GM12878 (cell line): ENCODE data around the gene SMARCD3. TPM values are rescaled to one million over a fixed set of nuclear protein-coding genes. Genes with fewer than 3 reads are reported as not detected.

Source experiments
- ATAC-seq: fragments of 200-7000 bp; cut with Tn5 transposase; 3 replicates; pipeline ENCODE4 v1.9.1; 2020; ENCODE audit warnings: mild to moderate bottlenecking, moderate library complexity
- BruUV-seq: library from RNA; stranded (reverse); fragments of 400-500 nt; replicated peaks from 2 replicates; lab custom pipeline; 2021; lab: Mats Ljungman, UMichigan
- CTCF ChIA-PET: fragments of 300-600 bp; sonication (Branson Sonifier 250); formaldehyde crosslinking; extraction: SDS; loops from one replicate; lab custom pipeline; 2021; ENCODE audit warnings: inconsistent platforms; lab: Yijun Ruan, JAX
- POLR2A ChIA-PET: fragments of 350-600 bp; formaldehyde crosslinking; extraction: SDS; loops from one replicate; lab custom pipeline; 2021; ENCODE audit warnings: inconsistent platforms; lab: Charles Lee
- RAD21 ChIA-PET: fragments of 300-600 bp; sonication (Branson Sonifier 250); formaldehyde crosslinking; loops from one replicate; lab custom pipeline; 2023; ENCODE audit warnings: antibody characterized with exemption; ENCODE audit not compliant: unreplicated experiment; lab: Charles Lee
- SMC1A ChIA-PET: fragments of 300-600 bp; sonication (Branson Sonifier 250); formaldehyde crosslinking; loops from one replicate; lab custom pipeline; 2023; ENCODE audit not compliant: unreplicated experiment, uncharacterized antibody; lab: Charles Lee
- DNase-seq: peaks from one replicate; pipeline ENCODE4 v3.0.0-alpha.2; 2011; ENCODE audit warnings: low read depth, low spot score
- FAIRE-seq: peaks from 3 replicates; lab custom pipeline; 2011; peaks lifted over from hg19 to GRCh38; lab: Jason Lieb, UNC
- H2AFZ ChIP-seq: 2 replicates; pipeline ENCODE4 v1.6.0; 2011; ENCODE audit warnings: low read depth, low read length, control low read depth; ENCODE audit not compliant: control insufficient read depth
- H3K27ac ChIP-seq: 2 replicates; pipeline ENCODE4 v1.5.1; 2011; ENCODE audit warnings: control low read depth; ENCODE audit not compliant: control insufficient read depth, insufficient read depth
- H3K27me3 ChIP-seq, 2 experiments: replicated peaks in 1 of 2; 2 replicates each; pipeline versions ENCODE4 v1.6.0 to v1.6.1; 2011; ENCODE audit warnings: low read length in 1 of 2; ENCODE audit not compliant: control insufficient read depth in 2 of 2, insufficient read depth in 2 of 2
- H3K36me3 ChIP-seq, 2 experiments: 2 replicates each; pipeline ENCODE4 v1.5.1; 2011; ENCODE audit warnings: low read length in 1 of 2; ENCODE audit not compliant: control insufficient read depth in 2 of 2, insufficient read depth in 2 of 2
- H3K4me1 ChIP-seq: 2 replicates; pipeline ENCODE4 v1.6.1; 2011; ENCODE audit warnings: mild to moderate bottlenecking, low read length, moderate library complexity, mixed read lengths; ENCODE audit not compliant: control insufficient read depth, insufficient read depth
- H3K4me2 ChIP-seq: 2 replicates; pipeline ENCODE4 v1.6.0; 2011; ENCODE audit warnings: control low read depth; ENCODE audit not compliant: control insufficient read depth, insufficient read depth
- H3K4me3 ChIP-seq: fragments of 200-600 bp; sonication (generic); 2 replicates; pipeline ENCODE4 v1.5.1; 2016
- H3K79me2 ChIP-seq: 2 replicates; pipeline ENCODE4 v1.6.0; 2011; ENCODE audit warnings: low read length; ENCODE audit not compliant: control insufficient read depth, insufficient read depth
- H3K9ac ChIP-seq: 2 replicates; pipeline ENCODE4 v1.8.0; 2011; ENCODE audit warnings: low read length, control low read depth, mixed read lengths; ENCODE audit not compliant: control insufficient read depth, insufficient read depth
- H3K9me3 ChIP-seq: replicated peaks from 3 replicates; pipeline ENCODE4 v1.5.1; 2011; ENCODE audit warnings: mild to moderate bottlenecking, low read length; ENCODE audit not compliant: control insufficient read depth, insufficient read depth
- H4K20me1 ChIP-seq: 2 replicates; pipeline ENCODE4 v1.6.0; 2011; ENCODE audit not compliant: control insufficient read depth, insufficient read depth
- BMI1 ChIP-seq: fragments of 450-650 bp; IDR thresholded peaks from 2 replicates; pipeline ENCODE4 v1.6.1; 2016; ENCODE audit warnings: mild to moderate bottlenecking, moderate library complexity, borderline replicate concordance
- EGR1 ChIP-seq, 2 experiments: IDR thresholded peaks; 1 replicate in 1 of 2; 2 replicates in 1 of 2; pipeline ENCODE4 v1.6.1; 2011 to 2012; ENCODE audit warnings: low read depth in 2 of 2, low read length in 2 of 2, borderline replicate concordance in 1 of 2, mild to moderate bottlenecking in 1 of 2, moderate library complexity in 1 of 2
- JUND ChIP-seq: IDR thresholded peaks from 2 replicates; pipeline ENCODE4 v1.6.1; 2012; ENCODE audit warnings: low read depth, mild to moderate bottlenecking, low read length, improper control_type of control experiment, moderate library complexity
- KLF5 ChIP-seq: fragments of 450-650 bp; IDR thresholded peaks from 2 replicates; pipeline ENCODE4 v1.6.1; 2014; ENCODE audit warnings: mild to moderate bottlenecking; ENCODE audit not compliant: partially characterized antibody
- NR2C2 ChIP-seq: IDR thresholded peaks from 2 replicates; pipeline ENCODE4 v1.6.1; 2011; ENCODE audit warnings: borderline replicate concordance, low read depth; ENCODE audit not compliant: control insufficient read depth, insufficient read length
- PAX8 ChIP-seq: fragments of 450-650 bp; IDR thresholded peaks from 2 replicates; pipeline ENCODE4 v1.6.1; 2017; ENCODE audit warnings: mild to moderate bottlenecking, moderate library complexity
- SREBF1 ChIP-seq: IDR thresholded peaks from 2 replicates; pipeline ENCODE4 v1.6.1; 2012; ENCODE audit warnings: mild to moderate bottlenecking, low read length
- STAT1 ChIP-seq: fragments of 450-650 bp; conservative IDR thresholded peaks from 2 replicates; pipeline ENCODE4 v1.6.1; 2014; ENCODE audit warnings: antibody characterized with exemption, mild to moderate bottlenecking
- YBX1 ChIP-seq: fragments of 450-650 bp; IDR thresholded peaks from 2 replicates; pipeline ENCODE4 v1.6.1; 2016; ENCODE audit warnings: antibody characterized with exemption
- ZNF384 ChIP-seq: IDR thresholded peaks from 2 replicates; pipeline ENCODE4 v1.6.1; 2012; ENCODE audit warnings: low read depth, mild to moderate bottlenecking, low read length, improper control_type of control experiment, borderline replicate concordance
- WGBS: methylation state at CpG from one replicate; pipeline ENCODE4 v1.1.6; 2016; ENCODE audit warnings: low lambda C conversion rate; ENCODE audit not compliant: insufficient replicate concordance, insufficient coverage; ENCODE audit errors: missing lambda C conversion rate; 5-methylcytosine and 5-hydroxymethylcytosine counted together
- in situ Hi-C: fragments of 300-500 bp; cut with MboI; formaldehyde crosslinking; loops from 9 replicates; pipeline ENCODE4 v1.14.3; 2018; ENCODE audit warnings: mixed read lengths
- intact Hi-C: fragments of 100-400 bp; cut with micrococcal nuclease; formaldehyde crosslinking; loops from one replicate; pipeline ENCODE4 v1.14.2; 2022; ENCODE audit not compliant: unreplicated experiment
- polyA plus RNA-seq, 11 experiments: library from polyadenylated mRNA; depleted of rRNA in 4 of 11; unstranded in 6 of 11; stranded (reverse) in 5 of 11; fragments of >200 nt; fragmentation: Nextera tagmentation in 4 of 11; fragmentation: Illumina TruSeq in 1 of 11; extraction: Ambion mirVana in 4 of 11; extraction: Trizol in 1 of 11; gene quantifications; 1 replicate in 1 of 11; 2 replicates in 10 of 11; pipeline versions ENCODE4 v1.2.1 to v1.2.3, GENCODE V29; 2011 to 2016; ENCODE audit warnings: inconsistent platforms in 2 of 11, missing spikeins in 2 of 11, low read depth in 1 of 11
- total RNA-seq, 4 experiments: library from RNA; depleted of rRNA in 3 of 4; stranded (reverse); fragments of >200 nt in 3 of 4; fragmentation: Illumina TruSeq in 1 of 4; extraction: Trizol in 1 of 4; gene quantifications; 2 replicates each; pipeline versions ENCODE4 v1.2.1 to v1.2.3, GENCODE V29; 2013 to 2021
- TF ChIP-seq, protein P1 (sequence below): IDR thresholded peaks from 2 replicates; pipeline ENCODE4 v1.6.1; 2012; ENCODE audit warnings: improper control_type of control experiment, low read depth, low read length; ENCODE audit not compliant: insufficient replicate concordance
- TF ChIP-seq, protein P2 (sequence below): fragments of 450-650 bp; IDR thresholded peaks from 2 replicates; pipeline ENCODE4 v1.6.1; 2016; ENCODE audit warnings: mild to moderate bottlenecking, moderate library complexity, borderline replicate concordance

SMARCD3 gene
- total and polyA plus RNA-seq, 10 of the 15 experiments (the other 5 are each of a cell fraction or from before 2014, with no cell fraction given) = 0.11 to 1.4 (median 0.16) TPM

DNA sequence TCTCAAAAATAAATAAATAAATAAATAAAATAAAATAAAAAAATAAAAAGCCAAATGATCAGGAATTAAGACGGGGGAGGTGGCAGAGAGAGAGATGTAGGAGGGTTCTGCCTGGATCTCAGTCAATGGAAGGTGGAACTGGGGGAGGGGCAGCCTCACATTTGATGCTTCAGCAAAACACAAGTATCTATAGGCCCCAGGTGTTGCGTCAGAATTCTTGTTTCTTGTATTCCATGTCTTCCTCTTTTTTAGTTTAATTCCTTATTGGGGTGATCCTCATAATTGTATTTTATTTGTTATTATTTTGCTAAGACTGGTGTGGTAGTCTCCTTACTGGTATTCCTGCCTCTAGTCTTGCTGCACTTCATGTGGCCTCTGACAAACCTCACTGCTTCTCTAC lies 41.4 kb upstream of the SMARCD3 start:
- Histone ChIP-seq H4K20me1 (no peaks in the 10 kb centered on the region), H3K36me3 (no peaks in the 10 kb centered on the region), H3K79me2 (no peaks in the 10 kb centered on the region), H3K9ac (no peak overlapping the region), H3K27ac (no peak overlapping the region), H3K4me1 (no peaks in the 10 kb centered on the region), H3K4me3 (no peak overlapping the region), H3K4me2 (no peak overlapping the region), H3K27me3 (no peaks in the 10 kb centered on the region; a peak in 1 of 4 replicates), H3K9me3 (no peaks in the 10 kb centered on the region; the same call in 2 of the 3 replicates), H2AFZ (no peak overlapping the region)
- no TSS peak for BruUV-seq
- ChIA-PET CTCF (no interaction called here), POLR2A (no interaction called here), SMC1A (no interaction called here), RAD21 (no interaction called here)
- in situ Hi-C loops (no loop called here), intact Hi-C loops (no loop called here)
- ATAC-seq (no peak), DNase-seq (no peak), FAIRE-seq (no peak)
- 47% methylated on average over 2 of the region's 2 CpGs for whole genome bisulfite sequencing
- TF ChIP-seq SREBF1 (no peak), EGR1 (IDR thresholded peaks at IDR 0.05; ENCODE audit: borderline replicate concordance in 1 of 2, low read depth in 2 of 2, low read length in 2 of 2) (no peak), YBX1 (no peak), BMI1 (no peak), PAX8 (no peak), JUND (no peak), KLF5 (no peak), STAT1 (no peak), NR2C2 (no peak), ZNF384 (no peak)
- TF ChIP-seq, protein P1, sequence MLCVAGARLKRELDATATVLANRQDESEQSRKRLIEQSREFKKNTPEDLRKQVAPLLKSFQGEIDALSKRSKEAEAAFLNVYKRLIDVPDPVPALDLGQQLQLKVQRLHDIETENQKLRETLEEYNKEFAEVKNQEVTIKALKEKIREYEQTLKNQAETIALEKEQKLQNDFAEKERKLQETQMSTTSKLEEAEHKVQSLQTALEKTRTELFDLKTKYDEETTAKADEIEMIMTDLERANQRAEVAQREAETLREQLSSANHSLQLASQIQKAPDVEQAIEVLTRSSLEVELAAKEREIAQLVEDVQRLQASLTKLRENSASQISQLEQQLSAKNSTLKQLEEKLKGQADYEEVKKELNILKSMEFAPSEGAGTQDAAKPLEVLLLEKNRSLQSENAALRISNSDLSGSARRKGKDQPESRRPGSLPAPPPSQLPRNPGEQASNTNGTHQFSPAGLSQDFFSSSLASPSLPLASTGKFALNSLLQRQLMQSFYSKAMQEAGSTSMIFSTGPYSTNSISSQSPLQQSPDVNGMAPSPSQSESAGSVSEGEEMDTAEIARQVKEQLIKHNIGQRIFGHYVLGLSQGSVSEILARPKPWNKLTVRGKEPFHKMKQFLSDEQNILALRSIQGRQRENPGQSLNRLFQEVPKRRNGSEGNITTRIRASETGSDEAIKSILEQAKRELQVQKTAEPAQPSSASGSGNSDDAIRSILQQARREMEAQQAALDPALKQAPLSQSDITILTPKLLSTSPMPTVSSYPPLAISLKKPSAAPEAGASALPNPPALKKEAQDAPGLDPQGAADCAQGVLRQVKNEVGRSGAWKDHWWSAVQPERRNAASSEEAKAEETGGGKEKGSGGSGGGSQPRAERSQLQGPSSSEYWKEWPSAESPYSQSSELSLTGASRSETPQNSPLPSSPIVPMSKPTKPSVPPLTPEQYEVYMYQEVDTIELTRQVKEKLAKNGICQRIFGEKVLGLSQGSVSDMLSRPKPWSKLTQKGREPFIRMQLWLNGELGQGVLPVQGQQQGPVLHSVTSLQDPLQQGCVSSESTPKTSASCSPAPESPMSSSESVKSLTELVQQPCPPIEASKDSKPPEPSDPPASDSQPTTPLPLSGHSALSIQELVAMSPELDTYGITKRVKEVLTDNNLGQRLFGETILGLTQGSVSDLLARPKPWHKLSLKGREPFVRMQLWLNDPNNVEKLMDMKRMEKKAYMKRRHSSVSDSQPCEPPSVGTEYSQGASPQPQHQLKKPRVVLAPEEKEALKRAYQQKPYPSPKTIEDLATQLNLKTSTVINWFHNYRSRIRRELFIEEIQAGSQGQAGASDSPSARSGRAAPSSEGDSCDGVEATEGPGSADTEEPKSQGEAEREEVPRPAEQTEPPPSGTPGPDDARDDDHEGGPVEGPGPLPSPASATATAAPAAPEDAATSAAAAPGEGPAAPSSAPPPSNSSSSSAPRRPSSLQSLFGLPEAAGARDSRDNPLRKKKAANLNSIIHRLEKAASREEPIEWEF = no peak
- TF ChIP-seq, protein P2, sequence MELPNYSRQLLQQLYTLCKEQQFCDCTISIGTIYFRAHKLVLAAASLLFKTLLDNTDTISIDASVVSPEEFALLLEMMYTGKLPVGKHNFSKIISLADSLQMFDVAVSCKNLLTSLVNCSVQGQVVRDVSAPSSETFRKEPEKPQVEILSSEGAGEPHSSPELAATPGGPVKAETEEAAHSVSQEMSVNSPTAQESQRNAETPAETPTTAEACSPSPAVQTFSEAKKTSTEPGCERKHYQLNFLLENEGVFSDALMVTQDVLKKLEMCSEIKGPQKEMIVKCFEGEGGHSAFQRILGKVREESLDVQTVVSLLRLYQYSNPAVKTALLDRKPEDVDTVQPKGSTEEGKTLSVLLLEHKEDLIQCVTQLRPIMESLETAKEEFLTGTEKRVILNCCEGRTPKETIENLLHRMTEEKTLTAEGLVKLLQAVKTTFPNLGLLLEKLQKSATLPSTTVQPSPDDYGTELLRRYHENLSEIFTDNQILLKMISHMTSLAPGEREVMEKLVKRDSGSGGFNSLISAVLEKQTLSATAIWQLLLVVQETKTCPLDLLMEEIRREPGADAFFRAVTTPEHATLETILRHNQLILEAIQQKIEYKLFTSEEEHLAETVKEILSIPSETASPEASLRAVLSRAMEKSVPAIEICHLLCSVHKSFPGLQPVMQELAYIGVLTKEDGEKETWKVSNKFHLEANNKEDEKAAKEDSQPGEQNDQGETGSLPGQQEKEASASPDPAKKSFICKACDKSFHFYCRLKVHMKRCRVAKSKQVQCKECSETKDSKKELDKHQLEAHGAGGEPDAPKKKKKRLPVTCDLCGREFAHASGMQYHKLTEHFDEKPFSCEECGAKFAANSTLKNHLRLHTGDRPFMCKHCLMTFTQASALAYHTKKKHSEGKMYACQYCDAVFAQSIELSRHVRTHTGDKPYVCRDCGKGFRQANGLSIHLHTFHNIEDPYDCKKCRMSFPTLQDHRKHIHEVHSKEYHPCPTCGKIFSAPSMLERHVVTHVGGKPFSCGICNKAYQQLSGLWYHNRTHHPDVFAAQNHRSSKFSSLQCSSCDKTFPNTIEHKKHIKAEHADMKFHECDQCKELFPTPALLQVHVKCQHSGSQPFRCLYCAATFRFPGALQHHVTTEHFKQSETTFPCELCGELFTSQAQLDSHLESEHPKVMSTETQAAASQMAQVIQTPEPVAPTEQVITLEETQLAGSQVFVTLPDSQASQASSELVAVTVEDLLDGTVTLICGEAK = no peak
